ENCODE data around the gene MRFAP1L1. TPM values are rescaled to one million over a fixed set of nuclear protein-coding genes. Genes with fewer than 3 reads are reported as not detected.

Gene MRFAP1L1
- total RNA-seq, 6 donors from 2014 or later: 24.6 to 71.3 (median 50.8) TPM

DNA sequence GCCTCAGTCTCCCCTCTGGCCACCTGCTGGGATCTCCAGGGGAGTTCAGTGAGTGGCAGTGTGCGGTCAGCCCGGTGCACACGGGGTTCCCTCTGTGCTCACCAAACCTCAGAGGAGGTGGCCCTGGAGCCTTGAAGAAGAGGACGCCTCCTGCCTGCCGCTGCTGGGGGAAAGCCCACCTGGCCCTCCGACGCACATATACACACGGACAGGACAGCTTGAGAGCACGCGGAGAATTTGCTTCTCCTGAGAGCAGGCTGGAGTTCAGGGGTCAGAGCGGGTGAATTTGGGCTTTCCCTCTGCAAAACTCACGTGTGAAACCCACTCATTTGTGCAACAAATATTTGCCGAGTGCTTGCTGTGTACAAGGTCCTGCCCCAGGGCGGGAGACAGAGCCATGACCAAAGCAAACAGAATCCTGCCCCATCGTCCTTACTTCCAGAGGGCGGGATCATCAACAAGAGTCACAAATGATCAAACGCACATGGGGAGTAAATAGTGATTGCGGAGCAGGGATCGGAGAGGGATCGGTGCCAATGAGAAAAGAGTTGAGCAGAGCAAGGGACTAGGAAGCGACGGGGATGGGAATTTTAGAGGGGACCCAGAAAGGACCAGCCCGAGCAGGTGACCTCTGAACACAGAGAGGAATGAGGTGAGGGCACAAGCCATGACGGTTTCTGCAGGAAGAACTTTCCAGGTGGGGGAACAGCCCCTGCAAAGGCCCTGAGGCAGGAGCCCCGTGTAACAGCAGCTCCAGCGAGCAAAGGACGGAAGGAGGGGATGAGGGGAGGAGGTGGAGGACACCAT is 23.9 kb upstream of the MRFAP1L1 start:
- no peaks in the 10 kb centered on the region for H3K9me3 ChIP-seq
- WGBS, 2 donors: 81 to 82% methylated on average over 27 of the region's 27 CpGs
- H3K4me1 ChIP-seq: peaks cover 4 to 11% (median 7%) of the 10 kb centered on the region in 4 donors
- DNase-seq (peak in 1 of 2 donors; percentile 52), ATAC-seq (ENCODE audit: low FRiP score in 2 of 2) (no peak)
- no peak overlapping the region for H3K4me3 ChIP-seq
- no peaks in the 10 kb centered on the region for H3K36me3 ChIP-seq
- no peaks in the 10 kb centered on the region for H3K27me3 ChIP-seq
- TF ChIP-seq EP300 (IDR thresholded peaks at IDR 0.05) (no peak), POLR2AphosphoS5 (IDR thresholded peaks at IDR 0.05) (no peak)
- peak overlapping the region in 2 of 4 donors; percentile 3 to 53 for H3K27ac ChIP-seq

DNA sequence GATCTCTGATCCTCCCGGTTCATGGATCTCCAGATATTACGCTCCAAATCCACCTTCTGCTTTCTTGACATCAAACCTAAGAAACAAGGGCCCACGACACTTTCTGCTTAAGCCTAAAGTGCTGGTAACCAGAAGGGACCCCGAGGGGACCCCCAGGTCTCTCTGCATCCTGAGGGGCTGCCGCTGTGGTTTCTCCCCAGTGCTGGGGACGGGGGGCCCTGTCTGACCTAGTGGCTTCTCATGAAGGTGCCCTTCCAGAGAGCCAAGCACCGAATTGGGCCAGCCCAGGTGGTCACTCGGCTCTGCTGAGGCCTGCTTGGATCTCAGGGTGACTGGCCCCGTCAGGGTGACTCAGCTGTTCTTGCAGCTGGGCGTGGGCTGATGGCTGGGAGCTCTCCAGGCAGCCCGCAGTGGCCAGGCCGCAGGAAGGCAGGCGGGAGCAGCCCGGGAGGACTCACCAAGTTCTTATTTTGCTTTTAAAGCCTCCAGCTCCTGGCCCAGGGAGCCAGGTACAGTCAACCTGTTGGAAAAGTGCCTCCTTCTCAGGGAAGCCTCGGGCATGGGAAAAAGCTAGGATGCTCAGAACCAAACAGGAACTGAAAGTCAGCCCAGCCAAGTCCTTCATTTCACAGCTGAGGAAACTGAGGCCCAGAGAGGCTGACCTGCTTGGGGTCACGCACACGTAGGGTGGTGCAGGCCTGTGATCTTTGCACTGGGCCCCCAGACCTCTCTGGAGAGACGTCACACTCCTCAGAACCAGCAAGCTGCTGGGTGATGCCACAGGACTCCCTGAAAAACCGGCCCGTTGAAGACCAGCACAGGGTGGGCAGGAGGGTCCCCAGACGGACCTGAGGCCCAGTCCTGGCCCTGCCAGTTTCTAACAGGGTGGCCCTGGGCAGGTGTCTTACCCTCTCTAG is 23.0 kb upstream of the MRFAP1L1 start:
- peak; percentile 86 for DNase-seq
- H3K27ac ChIP-seq: peak overlapping the region in 2 of 4 donors; percentile 36 to 53
- no peaks in the 10 kb centered on the region for H3K27me3 ChIP-seq
- H3K9me3 ChIP-seq: no peaks in the 10 kb centered on the region
- no peaks in the 10 kb centered on the region for H3K36me3 ChIP-seq
- peak in 1 of 2 donors; percentile 43 for TF ChIP-seq POLR2AphosphoS5 (IDR thresholded peaks at IDR 0.05)
- no peak for TF ChIP-seq EP300 (IDR thresholded peaks at IDR 0.05)
- TF ChIP-seq, protein P1, sequence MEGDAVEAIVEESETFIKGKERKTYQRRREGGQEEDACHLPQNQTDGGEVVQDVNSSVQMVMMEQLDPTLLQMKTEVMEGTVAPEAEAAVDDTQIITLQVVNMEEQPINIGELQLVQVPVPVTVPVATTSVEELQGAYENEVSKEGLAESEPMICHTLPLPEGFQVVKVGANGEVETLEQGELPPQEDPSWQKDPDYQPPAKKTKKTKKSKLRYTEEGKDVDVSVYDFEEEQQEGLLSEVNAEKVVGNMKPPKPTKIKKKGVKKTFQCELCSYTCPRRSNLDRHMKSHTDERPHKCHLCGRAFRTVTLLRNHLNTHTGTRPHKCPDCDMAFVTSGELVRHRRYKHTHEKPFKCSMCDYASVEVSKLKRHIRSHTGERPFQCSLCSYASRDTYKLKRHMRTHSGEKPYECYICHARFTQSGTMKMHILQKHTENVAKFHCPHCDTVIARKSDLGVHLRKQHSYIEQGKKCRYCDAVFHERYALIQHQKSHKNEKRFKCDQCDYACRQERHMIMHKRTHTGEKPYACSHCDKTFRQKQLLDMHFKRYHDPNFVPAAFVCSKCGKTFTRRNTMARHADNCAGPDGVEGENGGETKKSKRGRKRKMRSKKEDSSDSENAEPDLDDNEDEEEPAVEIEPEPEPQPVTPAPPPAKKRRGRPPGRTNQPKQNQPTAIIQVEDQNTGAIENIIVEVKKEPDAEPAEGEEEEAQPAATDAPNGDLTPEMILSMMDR (IDR thresholded peaks at IDR 0.05): no peak
- TF ChIP-seq POLR2A (IDR thresholded peaks at IDR 0.05): peak in 1 of 4 donors; percentile 28
- no peak overlapping the region for H3K4me3 ChIP-seq
- WGBS, 2 donors: 67 to 88% methylated on average over 8 to 21 of the region's 21 CpGs
- peaks cover 4 to 11% (median 7%) of the 10 kb centered on the region in 4 donors for H3K4me1 ChIP-seq
- ATAC-seq (ENCODE audit: low FRiP score in 2 of 2): peak; percentile 75 to 95

DNA sequence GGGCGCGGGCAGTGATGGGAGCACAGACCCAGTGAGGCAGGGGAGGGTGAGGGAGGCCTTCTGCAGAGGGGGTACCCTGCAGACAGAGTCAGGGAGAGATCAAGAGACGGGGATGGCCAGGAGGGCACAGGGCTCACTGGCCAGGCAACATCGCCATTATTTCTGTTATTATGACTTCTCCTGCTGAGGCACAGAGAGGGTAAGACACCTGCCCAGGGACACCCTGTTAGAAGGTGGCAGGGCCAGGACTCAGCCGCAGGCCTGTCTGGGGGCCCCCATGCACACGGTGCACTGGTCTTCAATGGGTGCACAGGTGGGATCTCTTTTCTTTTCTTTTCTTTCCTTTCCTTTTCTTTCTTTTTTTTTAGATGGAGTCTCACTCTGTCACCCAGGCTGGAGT is 22.1 kb upstream of the MRFAP1L1 start:
- TF ChIP-seq POLR2A (IDR thresholded peaks at IDR 0.05) (no peak), EP300 (IDR thresholded peaks at IDR 0.05) (no peak)
- TF ChIP-seq, protein P1 (IDR thresholded peaks at IDR 0.05): no peak
- DNase-seq (peak in 1 of 2 donors; percentile 48), ATAC-seq (ENCODE audit: low FRiP score in 2 of 2) (peak in 1 of 2 donors; percentile 7)
- Histone ChIP-seq H3K4me1 (peaks cover 4 to 11% (median 7%) of the 10 kb centered on the region in 4 donors), H3K4me3 (no peak overlapping the region), H3K27me3 (no peaks in the 10 kb centered on the region), H3K27ac (peak overlapping the region in 1 of 4 donors; percentile 53), H3K36me3 (no peaks in the 10 kb centered on the region), H3K9me3 (no peaks in the 10 kb centered on the region)
- WGBS, 2 donors: 90 to 92% methylated on average over 6 of the region's 6 CpGs

DNA sequence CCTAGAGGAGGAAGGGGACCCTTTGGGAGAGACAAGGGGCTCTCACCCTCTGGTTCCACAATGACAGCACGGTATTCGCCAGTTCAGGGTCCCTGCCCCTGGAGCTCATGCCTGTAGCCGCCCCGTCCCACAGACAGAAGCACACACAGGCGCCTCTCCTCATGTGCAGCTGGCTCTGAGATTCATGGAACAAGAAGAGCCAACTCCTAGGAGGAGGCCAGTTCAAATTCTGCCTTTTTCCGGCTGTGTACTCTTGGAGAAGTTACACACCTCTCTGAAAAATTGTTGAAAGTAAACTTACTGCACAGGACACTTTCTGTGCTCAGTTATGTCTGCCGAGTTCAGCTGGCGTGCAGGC is 21.6 kb upstream of the MRFAP1L1 start:
- no peak overlapping the region for H3K27ac ChIP-seq
- ATAC-seq (ENCODE audit: low FRiP score in 2 of 2): no peak
- TF ChIP-seq EP300 (IDR thresholded peaks at IDR 0.05): no peak
- TF ChIP-seq, protein P1 (IDR thresholded peaks at IDR 0.05): no peak
- no peak for TF ChIP-seq POLR2AphosphoS5 (IDR thresholded peaks at IDR 0.05)
- TF ChIP-seq POLR2A (IDR thresholded peaks at IDR 0.05): no peak
- H3K4me1 ChIP-seq: peaks cover 4 to 11% (median 7%) of the 10 kb centered on the region in 4 donors
- no peaks in the 10 kb centered on the region for H3K36me3 ChIP-seq
- 80 to 88% methylated on average over 3 to 8 of the region's 8 CpGs for WGBS, 2 donors
- no peaks in the 10 kb centered on the region for H3K27me3 ChIP-seq
- H3K4me3 ChIP-seq: no peak overlapping the region
- H3K9me3 ChIP-seq: no peaks in the 10 kb centered on the region
- no peak for DNase-seq

All from upper lobe of left lung (tissue), 6 donors.